Gastroesophageal sphincter (tissue), 3 donors: ENCODE data around the gene PCNT.

Experiments used
- EP300 ChIP-seq: sonication (generic); formaldehyde crosslinking; IDR thresholded peaks from one replicate; pipeline ENCODE4 v1.6.1; 2017; ENCODE audit warnings: antibody characterized with exemption, mild to moderate bottlenecking
- POLR2A ChIP-seq, 2 donors: fragments of 450-650 bp; IDR thresholded peaks; one replicate each; pipeline ENCODE4 v1.6.1; 2017; ENCODE audit warnings: antibody characterized with exemption in 2 of 2, mild to moderate bottlenecking in 2 of 2, moderate library complexity in 1 of 2
- POLR2AphosphoS5 ChIP-seq: sonication (generic); formaldehyde crosslinking; IDR thresholded peaks from one replicate; pipeline ENCODE4 v1.6.1; 2017; ENCODE audit warnings: antibody characterized with exemption
- TF ChIP-seq, protein P1 (sequence below), 4 experiments: fragments of 200-600 bp in 2 of 4; fragments of 450-650 bp in 2 of 4; sonication (generic) in 1 of 4; IDR thresholded peaks; one replicate each; pipeline ENCODE4 v1.5.1; 2017 to 2019; ENCODE audit warnings: antibody characterized with exemption in 4 of 4, mild to moderate bottlenecking in 2 of 4, moderate library complexity in 2 of 4

DNA sequence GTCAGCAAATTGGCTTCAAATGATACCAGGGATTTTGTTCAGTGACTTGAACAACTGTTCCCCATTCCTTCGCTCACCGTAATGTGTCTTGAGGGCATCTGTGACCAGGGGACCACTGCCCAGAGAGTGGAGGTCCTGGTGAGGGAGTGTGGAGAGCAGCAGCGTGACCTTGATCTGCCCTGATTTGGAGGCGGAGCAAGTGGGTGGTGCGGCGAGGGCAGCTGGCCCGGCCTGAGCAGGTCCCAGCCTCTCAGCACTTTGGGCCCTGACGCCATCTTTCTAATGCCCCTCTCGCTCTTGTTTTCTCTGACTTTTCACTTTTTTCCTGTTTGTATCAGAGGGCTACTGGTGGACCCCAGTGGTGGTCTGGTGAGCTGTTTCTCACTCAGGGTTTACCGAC, 165.8 kb downstream of the PCNT start:
- TF ChIP-seq, protein P1, sequence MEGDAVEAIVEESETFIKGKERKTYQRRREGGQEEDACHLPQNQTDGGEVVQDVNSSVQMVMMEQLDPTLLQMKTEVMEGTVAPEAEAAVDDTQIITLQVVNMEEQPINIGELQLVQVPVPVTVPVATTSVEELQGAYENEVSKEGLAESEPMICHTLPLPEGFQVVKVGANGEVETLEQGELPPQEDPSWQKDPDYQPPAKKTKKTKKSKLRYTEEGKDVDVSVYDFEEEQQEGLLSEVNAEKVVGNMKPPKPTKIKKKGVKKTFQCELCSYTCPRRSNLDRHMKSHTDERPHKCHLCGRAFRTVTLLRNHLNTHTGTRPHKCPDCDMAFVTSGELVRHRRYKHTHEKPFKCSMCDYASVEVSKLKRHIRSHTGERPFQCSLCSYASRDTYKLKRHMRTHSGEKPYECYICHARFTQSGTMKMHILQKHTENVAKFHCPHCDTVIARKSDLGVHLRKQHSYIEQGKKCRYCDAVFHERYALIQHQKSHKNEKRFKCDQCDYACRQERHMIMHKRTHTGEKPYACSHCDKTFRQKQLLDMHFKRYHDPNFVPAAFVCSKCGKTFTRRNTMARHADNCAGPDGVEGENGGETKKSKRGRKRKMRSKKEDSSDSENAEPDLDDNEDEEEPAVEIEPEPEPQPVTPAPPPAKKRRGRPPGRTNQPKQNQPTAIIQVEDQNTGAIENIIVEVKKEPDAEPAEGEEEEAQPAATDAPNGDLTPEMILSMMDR (IDR thresholded peaks at IDR 0.05) = no peak
- TF ChIP-seq POLR2AphosphoS5 (no peak), EP300 (no peak), POLR2A (IDR thresholded peaks at IDR 0.05) (no peak)
